Retinal pigment epithelial cell (primary cell): ENCODE measurements around the gene SCIN.

ENCODE experiments used
- DNase-seq: peaks from one replicate; pipeline ENCODE4 v3.0.0-alpha.2; 2010; ENCODE audit warnings: low read depth
- H3K4me3 ChIP-seq: 2 replicates; pipeline ENCODE4 v1.5.1; 2011; ENCODE audit warnings: mild to moderate bottlenecking, low read length, control low read depth, moderate library complexity
- TF ChIP-seq, protein P1 (sequence below): conservative IDR thresholded peaks from 2 replicates; pipeline ENCODE4 v1.5.1; 2011; ENCODE audit warnings: low read depth, low read length, control low read depth, inconsistent platforms

The SCIN gene

DNA sequence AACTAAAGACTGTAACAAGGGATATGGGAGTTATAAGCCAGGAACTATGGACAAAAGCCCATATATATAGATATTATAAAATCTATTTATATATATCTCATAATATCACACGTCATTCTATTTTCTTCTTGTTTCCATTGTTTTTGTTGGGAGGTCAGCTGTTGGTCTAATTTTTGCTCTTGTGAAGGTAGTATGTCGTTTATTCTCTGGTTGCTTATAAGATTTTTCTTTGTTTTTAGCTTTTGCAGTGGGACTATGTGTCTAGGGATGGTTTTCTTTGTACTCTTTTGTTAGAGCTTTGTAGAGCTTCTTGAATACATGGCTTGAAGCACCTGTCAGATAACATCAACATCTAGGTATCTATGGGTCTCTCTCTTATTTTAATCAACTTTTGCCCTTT lies 130.9 kb downstream of the SCIN start:
- no peak for DNase-seq
- H3K4me3 ChIP-seq, result no peak overlapping the region
- TF ChIP-seq, protein P1, sequence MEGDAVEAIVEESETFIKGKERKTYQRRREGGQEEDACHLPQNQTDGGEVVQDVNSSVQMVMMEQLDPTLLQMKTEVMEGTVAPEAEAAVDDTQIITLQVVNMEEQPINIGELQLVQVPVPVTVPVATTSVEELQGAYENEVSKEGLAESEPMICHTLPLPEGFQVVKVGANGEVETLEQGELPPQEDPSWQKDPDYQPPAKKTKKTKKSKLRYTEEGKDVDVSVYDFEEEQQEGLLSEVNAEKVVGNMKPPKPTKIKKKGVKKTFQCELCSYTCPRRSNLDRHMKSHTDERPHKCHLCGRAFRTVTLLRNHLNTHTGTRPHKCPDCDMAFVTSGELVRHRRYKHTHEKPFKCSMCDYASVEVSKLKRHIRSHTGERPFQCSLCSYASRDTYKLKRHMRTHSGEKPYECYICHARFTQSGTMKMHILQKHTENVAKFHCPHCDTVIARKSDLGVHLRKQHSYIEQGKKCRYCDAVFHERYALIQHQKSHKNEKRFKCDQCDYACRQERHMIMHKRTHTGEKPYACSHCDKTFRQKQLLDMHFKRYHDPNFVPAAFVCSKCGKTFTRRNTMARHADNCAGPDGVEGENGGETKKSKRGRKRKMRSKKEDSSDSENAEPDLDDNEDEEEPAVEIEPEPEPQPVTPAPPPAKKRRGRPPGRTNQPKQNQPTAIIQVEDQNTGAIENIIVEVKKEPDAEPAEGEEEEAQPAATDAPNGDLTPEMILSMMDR, result no peak

DNA sequence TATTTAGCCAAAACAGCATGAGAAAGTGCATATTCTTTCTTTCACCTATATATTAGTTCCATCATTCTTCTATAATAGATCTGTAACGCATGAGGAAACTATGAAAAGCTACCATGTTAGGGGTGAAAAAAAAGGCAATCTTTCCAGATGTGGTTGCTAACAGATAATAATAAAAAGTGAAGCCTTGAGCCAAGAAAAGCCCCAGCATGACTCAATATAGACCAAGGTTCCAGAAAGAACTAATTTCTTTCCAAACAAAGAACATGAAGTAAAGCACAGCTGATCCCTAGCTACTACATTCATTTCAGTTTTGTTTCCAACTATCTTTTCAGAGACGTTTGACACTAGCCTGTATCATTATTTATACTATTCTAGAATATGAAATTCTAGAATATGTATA lies 133.4 kb downstream of the SCIN start:
- TF ChIP-seq, protein P1, result no peak
- no peak overlapping the region for H3K4me3 ChIP-seq
- DNase-seq, result no peak

DNA sequence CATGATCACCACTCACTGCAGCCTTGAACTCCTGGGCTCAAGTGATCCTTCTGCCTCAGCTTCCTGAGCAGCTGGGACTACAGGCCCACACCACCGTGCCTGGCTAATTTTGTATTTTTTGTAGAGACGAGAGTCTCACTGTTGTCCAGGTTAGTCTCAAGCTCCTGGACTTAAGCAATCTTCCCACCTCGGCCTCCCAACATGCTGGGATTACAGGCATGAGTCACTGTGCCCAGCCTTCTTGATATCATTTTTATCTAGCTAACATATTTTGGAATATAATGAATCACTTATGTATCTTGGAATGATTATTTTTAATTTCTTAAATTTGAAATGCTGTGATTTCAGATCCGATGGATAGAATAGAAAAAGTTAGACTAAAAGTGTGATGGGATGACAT lies 135.4 kb downstream of the SCIN start:
- no peak overlapping the region for H3K4me3 ChIP-seq
- DNase-seq, result no peak
- TF ChIP-seq, protein P1, result no peak

DNA sequence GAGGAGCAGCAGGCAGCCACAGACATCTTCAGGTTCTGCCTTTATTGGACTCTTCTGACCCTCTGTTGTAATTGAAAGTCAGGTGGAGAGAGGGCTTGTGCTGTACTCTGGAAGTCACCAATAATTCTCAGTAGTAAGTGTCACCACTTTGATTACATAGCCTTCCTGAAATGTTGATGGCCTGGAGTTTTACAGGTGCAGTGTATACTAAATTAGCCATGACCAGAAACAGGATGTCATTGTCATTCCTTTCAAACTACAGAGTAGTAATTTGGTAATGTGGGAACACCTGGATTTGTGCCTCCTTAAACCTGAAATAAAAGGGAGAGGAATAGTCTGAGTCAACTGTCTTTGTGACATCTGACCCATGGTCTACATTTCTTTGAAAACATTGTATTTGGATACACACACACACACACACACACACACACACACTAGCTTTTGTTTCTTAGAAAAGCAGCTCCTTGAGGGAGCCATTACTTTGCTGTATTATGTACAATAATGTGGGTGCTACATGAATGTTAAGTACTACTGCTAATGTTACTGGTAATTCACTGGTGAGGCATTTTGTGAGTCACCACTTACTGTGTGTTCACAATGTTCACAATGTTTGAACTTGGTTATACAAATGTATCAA lies 136.5 kb downstream of the SCIN start:
- H3K4me3 ChIP-seq, result no peak overlapping the region
- TF ChIP-seq, protein P1, result no peak
- DNase-seq, result no peak

DNA sequence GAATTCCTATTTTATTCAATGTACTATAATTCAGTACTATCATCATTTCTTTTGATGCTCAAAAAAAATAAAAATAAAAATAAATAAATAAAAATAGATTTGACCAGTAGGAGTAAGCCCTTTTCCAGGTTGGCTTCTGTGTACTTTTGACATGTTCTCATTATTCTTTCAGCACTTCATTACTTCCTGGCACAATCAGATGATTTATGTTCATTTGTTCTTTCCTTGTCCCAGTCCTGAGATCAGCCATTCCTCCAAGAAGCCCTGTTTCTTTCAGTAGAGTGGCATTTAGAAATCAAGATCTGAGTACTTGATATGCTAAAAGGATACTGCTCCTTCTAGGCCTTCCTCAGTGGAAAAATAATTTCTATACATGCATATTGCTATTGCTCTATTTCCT lies 137.8 kb downstream of the SCIN start:
- TF ChIP-seq, protein P1, result no peak
- H3K4me3 ChIP-seq, result no peak overlapping the region
- DNase-seq, result no peak
